Ovary (tissue), 9 donors: ENCODE data around the gene GALNTL6. TPM values are rescaled to one million over a fixed set of nuclear protein-coding genes. Genes with fewer than 3 reads are reported as not detected.

ENCODE experiments used
- DNase-seq, 5 donors: peaks; one replicate each; pipeline ENCODE4 v3.0.0-alpha.2; 2019 to 2020
- H3K27ac ChIP-seq, 2 donors: fragments of 200-600 bp; one replicate each; pipeline versions ENCODE4 v1.5.1 to v1.8.0; 2019 to 2022
- H3K27me3 ChIP-seq: fragments of 200-600 bp; one replicate; pipeline ENCODE4 v1.8.0; 2022
- H3K36me3 ChIP-seq: fragments of 200-600 bp; sonication (generic); one replicate; pipeline ENCODE4 v1.5.1; 2019
- H3K4me1 ChIP-seq: one replicate; pipeline ENCODE4 v1.8.1; 2013; ENCODE audit warnings: mild to moderate bottlenecking, moderate library complexity; ENCODE audit not compliant: insufficient read depth
- H3K4me3 ChIP-seq: fragments of 200-600 bp; sonication (generic); one replicate; pipeline ENCODE4 v1.5.1; 2017
- H3K9me3 ChIP-seq, 2 donors: fragments of 200-600 bp in 1 of 2; sonication (generic) in 1 of 2; one replicate each; pipeline versions ENCODE4 v1.5.1 to v1.8.1; 2013 to 2019; ENCODE audit warnings: mild to moderate bottlenecking in 1 of 2, moderate library complexity in 1 of 2
- CTCF ChIP-seq, 3 donors: fragments of 450-650 bp in 2 of 3; fragments of 200-600 bp in 1 of 3; IDR thresholded peaks; one replicate each; pipeline versions ENCODE4 v1.5.1 to v1.8.0; 2016 to 2022; ENCODE audit warnings: antibody characterized with exemption in 3 of 3, mild to moderate bottlenecking in 1 of 3
- EP300 ChIP-seq: sonication (generic); formaldehyde crosslinking; IDR thresholded peaks from one replicate; pipeline ENCODE4 v1.6.1; 2017; ENCODE audit warnings: antibody characterized with exemption
- POLR2A ChIP-seq: fragments of 450-650 bp; IDR thresholded peaks from one replicate; pipeline ENCODE4 v1.6.1; 2017; ENCODE audit warnings: antibody characterized with exemption, mild to moderate bottlenecking, moderate library complexity
- WGBS, 3 donors: extraction: QIAGEN DNeasy Blood & Tissue Kit in 1 of 3; methylation state at CpG; one replicate each; pipeline versions ENCODE4 v1.1.5 to v1.1.7; 2013 to 2017; 5-methylcytosine and 5-hydroxymethylcytosine counted together
- intact Hi-C, 4 donors: fragments of 100-400 bp; cut with DNase I; formaldehyde crosslinking; loops; one replicate each; pipeline versions ENCODE4 v1.11.0 to v1.15.1; 2022 to 2023
- polyA plus RNA-seq, 2 donors: library from polyadenylated mRNA; stranded (reverse); fragments of 200-250 nt in 1 of 2; fragments of 350-450 nt in 1 of 2; fragmentation: Illumina TruSeq in 1 of 2; extraction: RNeasy Lipid Tissue Mini Kit (QIAGEN cat#74804) in 1 of 2; gene quantifications; one replicate each; pipeline ENCODE4 v1.2.3, GENCODE V29; 2013 to 2014
- total RNA-seq, 7 donors: library from RNA; depleted of rRNA in 2 of 7; stranded (reverse); fragments of >200 nt in 2 of 7; fragmentation: NEBNext Ultra II Directional in 3 of 7; extraction: Animal tissue kit (Norgen Biotek cat#: 25700) in 3 of 7; gene quantifications; one replicate each; pipeline versions ENCODE4 v1.1.0 to v1.2.4, GENCODE V29; 2016 to 2023
- donor health status: DM: no; HTN: no; CAD: no; lungs with moderate emphysema.
- donor health status: DM: no; HTN: no; CAD: no.
- donor health status: Bipolar disorder and iron deficiency.
- donor health status: DM: yes; HTN: yes; CAD: no.
- donor health status: DM: no; HTN: no; CAD: no.
- donor health status: DM: yes; HTN: yes; CAD: no.

The GALNTL6 gene
- total and polyA plus RNA-seq, 9 donors: 0.11 to 1.8 TPM; not detected in 7

- TF ChIP-seq POLR2A: no peak
- TF ChIP-seq EP300: no peak
- TF ChIP-seq CTCF (IDR thresholded peaks at IDR 0.05): no peak
- 77 to 89% (median 87%) methylated on average over 8 of the region's 8 CpGs for WGBS, 3 donors
- intact Hi-C loops: no loop called here
- Histone ChIP-seq H3K27ac (no peak overlapping the region), H3K4me1 (no peaks in the 10 kb centered on the region), H3K9me3 (peaks cover 0 to 2% of the 10 kb centered on the region in 2 donors), H3K36me3 (no peaks in the 10 kb centered on the region), H3K27me3 (no peaks in the 10 kb centered on the region), H3K4me3 (no peak overlapping the region)
- DNase-seq: no peak
These were observed 36.5 kb downstream of the GALNTL6 start for GRCh38 chr4:171849686-171850222.

- TF ChIP-seq CTCF (IDR thresholded peaks at IDR 0.05): no peak
- no peak for TF ChIP-seq POLR2A
- no peak for TF ChIP-seq EP300
- Histone ChIP-seq H3K4me1 (no peaks in the 10 kb centered on the region), H3K27ac (no peak overlapping the region), H3K36me3 (no peaks in the 10 kb centered on the region), H3K27me3 (no peaks in the 10 kb centered on the region), H3K4me3 (no peak overlapping the region), H3K9me3 (peaks cover 0 to 2% of the 10 kb centered on the region in 2 donors)
- DNase-seq: no peak
- intact Hi-C loops: no loop called here
These were observed 38.1 kb downstream of the GALNTL6 start for GRCh38 chr4:171851295-171851694.

- H3K27ac ChIP-seq: no peak overlapping the region
- H3K27me3 ChIP-seq: no peaks in the 10 kb centered on the region
- 74 to 83% (median 75%) methylated on average over 3 of the region's 3 CpGs for WGBS, 3 donors
- no peaks in the 10 kb centered on the region for H3K4me1 ChIP-seq
- DNase-seq: no peak
- H3K4me3 ChIP-seq: no peak overlapping the region
- intact Hi-C loops: no loop called here
- no peak for TF ChIP-seq CTCF (IDR thresholded peaks at IDR 0.05)
- no peak for TF ChIP-seq POLR2A
- no peak for TF ChIP-seq EP300
- H3K9me3 ChIP-seq: peaks cover 0 to 2% of the 10 kb centered on the region in 2 donors
- no peaks in the 10 kb centered on the region for H3K36me3 ChIP-seq
These were observed 44.3 kb downstream of the GALNTL6 start for GRCh38 chr4:171857302-171858012.

- no peak overlapping the region for H3K4me3 ChIP-seq
- no peak for TF ChIP-seq POLR2A
- TF ChIP-seq EP300: no peak
- no peak for TF ChIP-seq CTCF (IDR thresholded peaks at IDR 0.05)
- DNase-seq: no peak
- H3K9me3 ChIP-seq: no peaks in the 10 kb centered on the region
- no peaks in the 10 kb centered on the region for H3K36me3 ChIP-seq
- H3K27me3 ChIP-seq: no peaks in the 10 kb centered on the region
- no peaks in the 10 kb centered on the region for H3K4me1 ChIP-seq
- intact Hi-C loops: no loop called here
- H3K27ac ChIP-seq: no peak overlapping the region
- WGBS, 3 donors: 71 to 79% (median 74%) methylated on average over 3 of the region's 3 CpGs
These were observed 62.1 kb downstream of the GALNTL6 start for GRCh38 chr4:171875291-171875690.
